NCI-H524 (cell line): ENCODE results near the gene RBMS1.

Source experiments
- DNase-seq, 2 experiments: peaks; one replicate each; lab custom pipeline; 2025; lab: John Stamatoyannopoulos, UW

The RBMS1 gene

DNA sequence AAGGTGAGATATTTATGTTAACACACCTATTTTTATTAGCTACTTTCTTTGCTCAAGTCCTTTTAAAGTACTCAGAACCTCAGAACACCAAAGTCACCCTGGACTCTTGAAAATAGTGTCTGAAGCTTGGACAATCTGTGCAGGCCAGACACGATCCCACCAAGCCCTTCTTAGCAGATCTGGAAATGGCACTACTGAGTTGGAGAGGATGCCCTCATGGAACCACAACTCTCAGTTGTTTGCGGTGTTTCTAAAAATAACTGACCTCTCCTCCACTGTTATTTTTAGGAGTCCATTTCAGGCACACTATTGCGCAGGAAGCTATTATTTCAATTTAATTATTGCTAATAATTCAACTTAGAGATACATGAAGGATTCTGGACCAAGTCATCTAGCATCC is 190.1 kb downstream of the RBMS1 start:
- no peak for DNase-seq

DNA sequence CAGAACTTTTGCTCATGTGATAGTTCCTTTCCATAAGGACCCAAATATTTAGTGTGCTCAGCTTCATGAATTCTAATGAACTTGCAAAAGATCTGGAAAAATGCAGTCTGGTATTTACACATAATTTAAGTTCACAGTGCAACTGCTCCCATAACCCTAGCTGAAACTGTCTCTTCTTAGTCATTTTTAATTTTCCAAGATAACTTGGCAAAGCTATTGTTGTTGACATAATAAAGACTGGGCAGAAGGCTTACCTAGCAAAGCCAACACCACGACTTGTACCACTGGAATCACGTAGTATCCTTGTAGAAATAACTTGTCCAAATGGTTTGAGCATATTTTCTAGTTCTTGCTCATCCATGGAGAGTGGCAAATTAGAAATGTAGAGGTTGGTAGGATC is 190.5 kb downstream of the RBMS1 start:
- no peak for DNase-seq

DNA sequence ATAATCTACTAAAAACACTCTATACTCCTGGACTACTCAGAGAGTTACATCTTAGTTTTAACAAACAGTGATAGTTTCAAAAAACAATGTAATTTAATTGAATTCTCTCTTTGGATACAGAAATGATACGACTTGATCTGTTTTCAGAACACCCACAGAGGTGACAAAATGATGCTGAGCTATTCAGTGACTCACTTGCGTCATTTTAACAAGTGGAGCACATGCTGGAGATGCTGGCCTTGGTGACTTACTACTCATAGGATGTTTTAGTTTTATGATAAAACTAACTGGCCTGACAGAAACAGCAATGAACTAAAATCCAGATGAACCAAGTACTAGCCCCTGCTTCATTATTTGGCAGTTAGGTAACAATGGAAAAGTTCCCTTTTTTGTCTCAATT is 192.2 kb downstream of the RBMS1 start:
- no peak for DNase-seq

DNA sequence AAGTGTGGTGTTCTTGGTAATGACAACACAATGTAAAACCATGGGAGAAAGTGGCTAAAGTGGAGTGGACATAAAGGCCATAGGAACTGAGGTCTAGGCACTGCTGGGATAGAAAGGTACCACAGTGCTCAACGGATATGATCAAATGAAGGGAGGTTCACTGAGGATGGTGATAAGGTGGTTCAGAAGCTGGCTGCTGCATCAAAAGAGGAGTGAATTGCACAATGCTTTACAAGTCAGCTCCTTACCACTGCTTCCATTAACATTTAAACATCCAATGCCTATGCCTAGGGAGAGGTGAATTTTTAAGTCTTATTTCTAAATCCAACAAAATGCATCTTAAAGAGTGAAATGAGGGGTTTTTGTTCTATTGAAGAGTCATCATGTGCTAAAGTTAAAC is 193.4 kb downstream of the RBMS1 start:
- no peak for DNase-seq

DNA sequence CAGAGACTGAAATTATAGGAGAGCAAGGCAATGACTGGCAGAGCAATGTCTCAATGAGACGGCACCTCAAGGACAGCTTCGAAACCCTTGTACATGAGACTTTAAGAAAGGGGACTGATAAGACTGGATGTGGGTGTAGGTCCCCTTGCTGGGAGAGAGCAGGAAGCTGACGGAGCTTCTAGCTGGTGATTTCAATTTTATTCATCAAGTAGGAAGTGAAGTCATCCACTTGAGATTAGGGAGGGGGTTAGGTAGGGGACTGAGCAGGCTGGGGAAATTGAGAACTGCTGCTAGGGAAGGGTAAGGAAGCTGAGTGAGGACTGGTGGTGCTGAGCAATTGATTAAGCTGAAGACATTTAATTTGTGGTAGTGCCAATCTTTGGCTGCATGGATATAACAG is 194.1 kb downstream of the RBMS1 start:
- no peak for DNase-seq

DNA sequence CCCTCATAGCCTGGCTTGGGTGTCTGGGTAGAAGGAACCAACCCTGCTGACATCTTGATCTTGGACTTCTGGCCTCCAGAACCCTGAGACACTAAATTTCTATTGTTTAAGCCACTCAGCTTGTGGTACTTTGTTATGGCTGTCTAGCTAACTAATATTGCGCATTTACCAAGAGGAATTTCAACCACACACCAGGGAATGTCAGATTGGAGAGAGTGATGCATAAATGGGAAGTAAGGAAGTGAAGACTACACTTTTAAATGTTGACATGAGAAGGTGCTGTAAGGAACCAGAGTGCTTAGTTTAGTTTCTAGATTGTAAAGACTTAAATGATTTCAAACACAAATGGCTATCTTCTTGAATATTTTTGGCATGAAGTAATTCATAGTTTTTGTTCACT is 194.6 kb downstream of the RBMS1 start:
- DNase-seq: no peak

DNA sequence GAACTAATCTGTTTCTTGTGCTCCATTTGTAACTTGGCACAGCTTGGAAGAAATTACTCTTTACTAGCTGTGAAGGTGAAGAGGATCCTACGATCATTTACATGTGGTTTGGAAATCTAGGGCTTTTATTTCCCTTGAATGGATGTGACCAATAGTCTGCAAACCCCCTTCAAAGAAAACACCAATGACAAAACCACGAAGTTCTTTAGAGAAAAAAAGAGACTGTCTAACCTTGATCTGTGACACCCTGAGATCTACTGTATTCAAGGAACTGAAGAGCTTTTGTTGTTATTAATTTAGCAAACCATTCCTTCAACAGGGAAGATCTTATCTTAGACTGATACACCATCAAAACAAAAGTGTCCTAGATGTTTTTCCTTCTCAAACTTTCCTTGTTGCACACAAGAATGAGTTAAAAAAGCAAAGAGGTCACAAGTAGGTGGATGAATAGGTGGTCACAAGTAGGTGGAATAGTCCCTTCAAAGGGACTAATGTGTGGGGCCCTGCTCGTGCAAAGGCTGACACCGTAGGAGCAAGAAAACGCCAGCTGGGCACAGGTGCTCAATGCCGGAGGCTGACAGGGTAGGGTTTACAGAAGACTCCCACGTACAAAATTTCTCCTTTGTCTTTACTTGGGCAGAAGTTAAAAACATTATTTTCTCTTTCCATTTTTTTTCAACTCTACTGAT is 197.9 kb downstream of the RBMS1 start:
- DNase-seq: no peak

DNA sequence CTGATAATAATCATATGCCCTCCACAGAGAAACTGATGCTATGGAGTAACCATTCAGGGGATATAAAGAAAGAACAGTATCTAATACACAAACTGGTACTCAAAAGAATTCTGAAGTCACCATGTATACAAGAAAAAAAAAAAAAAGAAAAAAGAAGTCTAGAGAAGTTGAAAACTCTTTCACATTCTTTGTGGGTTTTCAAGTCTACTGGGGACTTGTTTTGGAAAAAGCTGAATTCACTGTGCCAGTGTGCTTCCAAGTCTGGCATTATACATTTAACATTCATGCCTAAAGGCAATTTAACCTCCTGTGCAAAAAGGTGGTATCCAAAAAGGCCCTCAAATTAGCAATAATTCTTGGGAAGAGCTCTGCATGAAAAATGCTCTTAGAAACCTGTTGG is 198.7 kb downstream of the RBMS1 start:
- no peak for DNase-seq

DNA sequence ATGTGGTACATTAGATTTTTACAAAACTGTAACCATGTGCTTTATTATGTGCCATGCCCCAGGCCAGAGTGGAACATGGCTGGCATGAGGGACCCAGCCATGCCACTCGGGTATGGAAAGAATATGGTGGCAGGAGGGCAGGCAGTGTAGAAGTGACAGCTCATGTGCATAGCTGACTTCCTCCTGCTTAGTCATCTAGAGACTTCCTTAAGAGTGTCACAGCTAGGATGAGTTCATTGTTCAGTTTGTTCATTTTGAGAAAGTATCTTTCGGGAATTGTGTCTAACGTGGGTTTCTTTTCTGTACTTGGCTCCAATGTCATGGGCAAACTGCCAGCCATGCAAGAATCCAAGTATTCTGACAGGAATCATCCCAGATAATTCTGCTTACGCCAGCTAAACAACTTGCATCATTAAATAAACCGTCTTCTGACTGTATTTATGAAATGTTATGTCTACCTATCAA is 199.2 kb downstream of the RBMS1 start:
- no peak for DNase-seq

DNA sequence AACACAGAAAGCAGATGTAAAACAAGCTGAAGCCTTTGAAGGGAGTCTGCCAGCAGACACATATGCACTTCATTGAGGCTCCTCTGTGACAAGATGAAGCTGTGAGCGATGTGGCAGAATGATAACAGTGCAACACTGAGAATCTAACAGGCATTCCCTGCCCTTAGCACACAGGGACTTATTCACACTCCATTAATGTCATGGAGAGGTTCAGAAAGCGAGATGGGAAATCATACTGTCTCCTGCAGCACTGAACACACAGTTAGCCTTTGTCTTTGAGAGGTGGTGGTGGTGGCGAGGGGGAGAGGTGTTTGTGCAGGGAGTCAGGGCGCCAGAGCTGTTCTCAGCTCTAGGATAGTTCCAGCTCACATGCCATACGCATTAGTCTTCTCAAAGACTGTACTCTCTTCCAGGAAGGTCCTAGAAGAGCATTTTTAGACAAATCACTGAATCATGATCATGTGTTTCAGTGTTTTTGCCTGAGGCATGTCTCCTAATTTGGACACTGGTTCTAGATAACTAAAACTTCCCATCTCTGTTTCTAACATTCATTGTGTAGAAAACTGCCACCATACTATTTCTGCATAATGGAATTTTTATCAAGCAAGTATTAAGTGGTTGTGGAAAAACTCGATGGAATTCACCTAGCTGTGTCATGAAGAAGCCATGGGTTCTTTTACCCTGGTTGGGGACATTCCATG is 200.1 kb downstream of the RBMS1 start:
- DNase-seq: no peak

DNA sequence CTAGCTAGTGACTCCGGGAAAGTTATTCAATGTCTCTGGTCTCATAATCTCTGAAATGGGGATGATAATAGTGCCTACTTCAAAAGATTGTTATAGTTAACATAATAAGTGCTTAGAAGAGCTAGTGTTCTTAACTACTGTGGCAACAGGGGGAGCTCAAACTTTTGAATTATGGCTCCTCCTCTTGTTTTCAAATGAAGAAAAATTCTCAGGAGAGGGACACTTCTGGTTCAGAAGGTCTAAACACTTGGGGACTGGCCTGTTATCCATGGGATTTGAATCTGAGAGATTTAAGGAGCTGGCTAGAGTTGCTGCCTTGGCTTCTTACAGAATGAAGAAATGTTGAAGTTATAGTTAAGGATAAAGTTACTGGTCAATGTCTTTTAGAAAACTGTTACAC is 201.4 kb downstream of the RBMS1 start:
- DNase-seq: no peak

DNA sequence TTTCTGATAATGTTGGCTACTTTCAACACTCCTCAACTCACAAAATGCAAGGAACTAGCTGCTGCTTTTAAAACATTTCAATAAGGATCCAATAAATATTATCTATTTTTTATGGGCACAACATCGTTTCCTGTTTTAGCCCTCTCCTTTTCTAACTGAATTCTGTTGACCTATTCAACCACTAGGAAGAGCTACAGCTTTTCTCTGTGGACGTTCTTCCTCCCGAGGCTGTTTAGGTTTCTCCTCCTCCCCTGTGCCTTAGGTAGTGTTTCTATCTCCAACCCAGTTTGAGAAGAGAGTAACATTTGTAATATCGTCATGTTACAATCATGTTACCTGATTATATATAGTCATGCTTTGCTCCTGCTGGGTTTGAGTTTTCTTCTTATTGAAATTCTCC is 202.2 kb downstream of the RBMS1 start:
- DNase-seq: no peak

DNA sequence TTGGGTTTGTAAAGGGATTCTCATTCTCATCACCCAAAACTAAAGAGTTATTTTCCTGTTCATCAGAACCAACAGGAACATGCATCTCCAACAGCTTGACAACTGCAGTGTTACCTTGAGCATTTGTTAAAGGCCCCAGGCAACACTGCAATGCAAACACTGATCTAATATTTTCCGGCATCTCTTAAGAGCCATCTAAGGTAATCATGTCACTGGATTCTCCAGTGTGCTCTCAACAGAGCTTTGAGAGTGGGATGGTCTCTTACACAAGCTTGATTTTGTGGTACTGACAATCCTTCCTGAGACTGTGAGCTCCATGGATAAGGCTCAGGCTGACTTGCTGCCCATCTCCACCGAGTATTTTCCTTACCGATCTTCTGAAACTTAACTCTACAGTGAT is 203.0 kb downstream of the RBMS1 start:
- DNase-seq: no peak

DNA sequence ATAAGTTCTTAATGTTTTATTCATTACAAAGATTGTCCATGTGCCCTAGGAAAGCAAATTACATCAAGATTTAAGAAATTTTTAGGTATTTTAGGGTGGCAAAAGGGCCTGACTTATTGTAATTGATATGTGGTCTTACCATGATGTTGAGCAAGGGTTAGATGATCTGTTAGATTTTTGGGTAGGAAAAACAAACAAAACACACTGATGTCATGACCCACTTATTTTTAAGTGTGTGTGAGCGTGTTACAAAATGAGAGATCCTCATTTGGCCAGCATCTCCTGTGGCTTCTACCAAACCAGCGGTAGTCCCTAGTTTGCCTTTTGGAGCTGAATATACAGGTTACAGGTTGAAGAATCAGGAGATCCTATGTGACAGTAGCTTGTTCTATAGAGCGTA is 203.8 kb downstream of the RBMS1 start:
- no peak for DNase-seq

DNA sequence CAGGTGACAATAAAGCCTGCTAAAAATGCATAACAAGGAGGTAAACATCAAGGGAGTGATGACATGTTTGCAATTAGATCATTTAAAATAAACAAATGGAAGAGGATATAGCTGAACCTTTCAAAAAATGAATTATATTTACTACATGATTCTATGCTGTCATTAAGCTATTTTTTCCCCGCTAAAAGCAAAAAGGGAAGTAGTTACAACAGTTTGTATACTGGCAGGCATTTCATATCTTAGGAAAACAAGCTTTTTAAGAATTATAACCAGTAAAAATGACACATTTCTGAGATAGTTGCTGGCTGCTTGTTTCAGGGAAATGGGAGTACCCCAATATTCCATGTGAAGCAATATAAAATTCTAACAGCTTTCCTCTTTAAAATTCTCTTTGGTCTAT is 204.5 kb downstream of the RBMS1 start:
- DNase-seq: no peak

DNA sequence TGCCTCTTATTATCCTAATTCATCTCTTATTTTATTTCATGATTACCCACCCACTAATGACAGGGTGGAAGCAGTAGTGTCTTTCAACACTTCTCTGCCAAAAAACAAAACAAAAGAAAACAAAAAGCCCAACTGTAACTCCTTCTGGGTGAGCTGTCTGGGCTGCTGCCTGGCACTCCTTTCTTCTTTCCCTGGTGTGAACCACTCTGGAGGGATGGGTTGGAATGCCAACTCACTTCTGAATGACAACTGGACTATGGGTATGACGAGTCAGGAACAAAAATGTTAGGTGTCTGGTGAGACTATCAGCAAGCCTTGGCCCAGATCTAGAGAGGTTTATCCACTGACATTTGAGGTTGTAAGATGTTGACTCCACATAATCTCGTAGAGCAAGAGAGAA is 205.3 kb downstream of the RBMS1 start:
- no peak for DNase-seq

DNA sequence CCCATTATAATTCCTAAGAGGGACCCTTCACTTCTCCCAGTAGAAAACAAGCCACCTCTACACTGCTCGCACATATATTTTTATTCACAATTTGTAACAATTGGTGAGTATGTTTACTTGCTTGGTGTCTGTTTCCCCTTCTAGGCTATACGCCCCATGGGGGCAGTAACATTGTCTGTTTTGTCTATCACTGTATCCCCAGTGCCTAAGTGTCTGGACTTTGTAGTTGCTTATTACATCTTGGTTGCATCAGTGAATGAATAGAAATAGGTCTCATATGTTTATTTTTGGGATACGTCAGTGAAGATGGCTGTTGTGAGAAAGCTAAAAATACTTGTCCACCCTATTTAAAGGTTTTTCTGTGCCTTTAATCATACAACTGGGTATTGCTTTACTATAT is 206.1 kb downstream of the RBMS1 start:
- DNase-seq: no peak

DNA sequence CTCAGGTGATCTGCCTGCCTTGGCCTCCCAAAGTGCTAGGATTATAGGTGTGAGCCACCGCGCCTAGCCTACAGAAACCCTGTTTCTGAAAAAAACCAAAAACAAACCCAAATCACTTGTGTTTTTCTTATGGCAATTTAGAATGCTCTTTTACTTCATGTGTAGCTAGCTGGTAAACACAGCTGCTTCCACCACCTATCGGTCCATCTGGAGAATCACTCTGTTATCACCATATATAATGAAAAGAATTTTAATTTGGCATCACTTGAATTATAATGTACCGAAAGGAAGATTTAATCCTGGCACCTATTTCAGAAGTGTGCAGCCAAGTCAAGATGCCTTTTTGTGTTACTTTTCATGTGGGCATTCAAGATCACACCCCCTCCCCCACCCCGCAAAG is 207.1 kb downstream of the RBMS1 start:
- no peak for DNase-seq

DNA sequence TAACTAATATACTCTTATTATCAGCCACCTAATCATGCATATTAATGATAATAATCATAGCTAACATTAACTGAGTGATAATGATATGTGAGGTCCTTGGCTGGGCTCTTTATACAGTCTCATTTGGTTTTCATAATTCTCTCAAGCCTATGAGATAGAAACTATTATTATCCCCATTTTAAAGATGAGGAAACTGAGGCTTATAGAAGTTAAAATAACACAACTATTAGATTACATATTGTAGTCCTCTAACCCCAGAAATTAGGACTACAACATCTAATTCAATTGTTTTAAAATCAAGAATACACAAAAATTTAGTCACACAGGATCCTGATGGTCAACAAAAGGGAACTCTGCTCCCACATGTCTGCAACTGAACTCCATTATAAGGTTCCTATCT is 209.9 kb downstream of the RBMS1 start:
- DNase-seq: no peak

DNA sequence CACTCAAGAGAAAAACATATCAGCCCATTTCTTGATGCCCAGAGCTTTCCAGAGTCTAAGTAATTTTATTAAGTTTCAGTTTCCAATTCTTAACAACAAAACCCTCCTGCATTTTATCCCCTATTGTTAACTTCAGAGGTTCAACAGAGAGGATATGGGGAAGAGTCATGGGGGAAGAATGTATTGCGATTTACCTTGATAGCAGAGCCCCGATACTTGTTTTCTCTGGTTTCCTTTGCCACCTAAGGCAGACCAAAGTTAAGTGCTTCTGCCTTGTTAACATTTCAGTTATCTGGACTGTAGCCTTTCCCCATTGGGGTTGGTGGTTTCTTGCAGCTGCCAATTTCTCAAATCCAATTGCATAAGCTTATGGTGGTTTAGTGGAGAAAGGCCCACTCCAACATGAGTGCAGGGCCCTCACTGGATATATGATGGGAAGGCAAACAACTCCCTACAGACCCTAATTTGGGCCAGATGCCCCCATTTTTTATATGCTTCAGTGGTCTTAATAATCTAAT is 211.5 kb downstream of the RBMS1 start:
- peak; percentile 69 to 91 for DNase-seq

DNA sequence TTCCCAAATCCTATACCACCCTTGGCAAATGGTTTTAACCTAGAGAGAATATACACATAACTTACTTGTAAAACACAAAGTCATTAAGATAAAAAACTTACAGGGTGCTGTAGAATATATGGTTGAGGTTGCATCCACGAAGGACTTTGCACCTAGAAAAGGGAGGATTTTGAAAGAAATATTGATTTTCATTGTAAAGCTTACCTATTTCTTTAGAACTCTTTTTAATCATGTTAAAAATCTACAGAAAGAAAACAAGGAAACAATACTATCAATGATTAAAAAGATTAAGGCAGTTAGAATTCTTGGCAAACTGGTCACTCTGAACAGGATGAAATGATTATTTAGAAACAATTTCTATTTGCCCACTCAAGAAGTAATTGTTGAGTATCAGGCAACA is 212.4 kb downstream of the RBMS1 start:
- DNase-seq: no peak

DNA sequence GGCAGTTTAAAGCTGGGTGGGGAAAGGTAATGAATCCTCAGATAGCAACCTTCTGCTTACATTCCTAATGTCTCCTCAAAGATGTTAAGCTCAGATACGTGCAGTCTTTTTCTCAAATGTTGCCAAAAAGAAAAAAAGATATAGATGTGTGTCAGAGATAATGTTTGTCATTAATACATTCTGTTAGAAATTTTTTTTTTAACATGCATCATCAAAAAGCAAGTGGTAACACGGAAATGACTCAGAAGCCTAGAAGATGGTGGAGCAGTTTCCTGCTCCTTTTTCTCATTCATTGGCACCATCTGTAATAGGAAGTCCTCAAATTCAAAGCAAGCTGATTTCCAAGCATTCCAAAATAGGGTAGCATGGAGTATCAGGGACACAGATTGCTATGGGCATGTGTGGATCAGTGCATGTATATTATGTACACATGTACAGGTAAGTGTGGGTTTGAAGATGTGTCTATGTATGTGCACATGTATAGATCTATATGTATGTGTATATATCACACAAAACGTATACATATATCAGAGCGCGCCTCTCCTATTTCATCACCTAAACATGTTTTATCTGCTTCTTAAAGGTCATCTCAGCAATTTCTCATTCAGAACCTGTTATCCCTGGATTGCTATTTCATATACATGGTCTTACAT is 213.7 kb downstream of the RBMS1 start:
- no peak for DNase-seq

DNA sequence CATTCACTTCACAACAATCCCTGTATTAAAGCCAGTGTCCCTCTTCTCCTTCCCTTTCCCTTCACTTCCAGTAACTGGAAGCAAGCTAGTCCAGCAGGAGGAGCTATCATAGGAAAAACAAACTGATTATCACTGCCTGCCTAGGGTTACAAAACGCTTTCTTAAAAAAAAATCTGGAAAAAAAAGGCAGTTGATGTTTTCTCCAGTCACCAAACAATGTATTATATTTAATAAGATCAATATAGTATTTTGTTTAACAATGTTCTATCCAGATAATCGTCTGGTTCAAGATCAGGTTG is 214.8 kb downstream of the RBMS1 start:
- no peak for DNase-seq
